Activated CD8-positive, alpha-beta memory T cell treated with anti-CD3 and anti-CD28 coated beads for 1 hour (primary cell): ENCODE results near the gene GCSH.
"Not testable (repeated sequence)": the region's sequence is repeated elsewhere in the genome, so short reads cannot be mapped to it uniquely, and the experiment has no call there.

Experiments
- DNase-seq, 2 donors: peaks; one replicate each; pipeline ENCODE4 v3.0.0-alpha.2; 2020; ENCODE audit warnings: low read depth in 1 of 2; ENCODE audit errors: extremely low read depth in 1 of 2

Gene GCSH

DNA sequence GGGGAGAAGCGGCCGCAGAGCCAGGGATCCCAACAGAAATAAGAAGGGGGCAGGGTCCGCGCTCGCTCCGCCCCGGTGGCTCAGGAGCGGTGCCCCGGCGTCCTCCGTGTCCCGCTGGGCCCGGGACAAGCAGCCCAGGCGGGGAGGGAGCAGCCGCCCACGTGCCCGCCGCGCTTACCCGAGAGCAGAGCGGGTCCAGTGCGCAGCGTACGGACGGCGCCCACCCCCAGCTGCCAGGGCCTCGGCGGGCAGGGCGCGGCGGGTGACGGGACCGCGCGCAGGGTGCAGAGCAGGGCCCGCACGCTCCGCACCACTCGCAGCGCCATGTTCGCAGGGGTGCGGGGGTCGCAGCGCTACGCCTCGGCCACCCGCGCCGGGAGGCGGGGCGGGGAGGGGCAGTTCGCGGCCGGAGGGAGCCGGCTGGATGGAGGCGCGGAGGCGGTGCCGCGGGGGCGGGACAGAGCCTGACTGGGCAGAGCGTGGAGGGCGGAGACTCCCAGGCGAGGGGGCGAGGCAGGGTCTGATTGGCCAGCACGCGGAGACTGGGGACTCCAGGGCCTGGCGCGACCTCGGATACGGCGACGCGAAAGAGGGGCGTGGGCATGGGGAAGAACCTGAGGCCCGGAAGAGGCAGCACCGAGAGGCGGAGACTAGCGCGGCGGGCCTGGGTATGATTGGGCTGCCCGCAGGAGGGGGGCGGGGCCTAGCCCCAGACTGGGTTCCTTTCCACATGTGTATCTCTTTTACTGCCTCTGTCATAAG, at the start of gene GCSH:
GCSH (minus strand) TSS at position 443 of the 762 bp plus-strand sequence; CDS start at position 326, 117 bp downstream.
- DNase-seq: peak; percentile 95 to 96

DNA sequence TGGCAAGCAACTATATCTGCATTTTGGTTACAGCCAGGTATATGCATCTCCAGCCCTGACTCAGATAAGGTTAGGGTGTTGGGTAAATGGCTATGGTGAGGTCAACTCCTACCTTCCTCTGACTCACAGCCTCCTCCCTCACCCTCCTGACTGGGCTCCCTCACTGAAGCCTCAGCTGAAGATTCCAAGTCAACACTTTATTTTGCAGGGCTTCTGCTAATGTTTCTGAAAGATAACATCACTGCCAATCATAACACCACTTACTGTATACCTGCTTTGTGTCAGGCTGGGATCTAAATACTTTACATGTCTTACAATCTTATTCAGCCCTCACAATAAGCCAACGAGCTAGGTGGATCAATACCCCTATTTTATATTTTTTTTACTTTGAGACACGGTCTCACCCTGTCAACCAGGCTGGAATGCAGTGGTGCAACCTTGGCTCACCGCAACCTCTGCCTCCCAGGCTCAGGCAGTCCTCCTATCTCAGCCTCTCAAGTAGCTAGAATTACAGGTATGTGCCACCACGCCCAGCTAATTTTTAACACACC, 47.8 kb upstream of the GCSH start:
- no peak for DNase-seq

DNA sequence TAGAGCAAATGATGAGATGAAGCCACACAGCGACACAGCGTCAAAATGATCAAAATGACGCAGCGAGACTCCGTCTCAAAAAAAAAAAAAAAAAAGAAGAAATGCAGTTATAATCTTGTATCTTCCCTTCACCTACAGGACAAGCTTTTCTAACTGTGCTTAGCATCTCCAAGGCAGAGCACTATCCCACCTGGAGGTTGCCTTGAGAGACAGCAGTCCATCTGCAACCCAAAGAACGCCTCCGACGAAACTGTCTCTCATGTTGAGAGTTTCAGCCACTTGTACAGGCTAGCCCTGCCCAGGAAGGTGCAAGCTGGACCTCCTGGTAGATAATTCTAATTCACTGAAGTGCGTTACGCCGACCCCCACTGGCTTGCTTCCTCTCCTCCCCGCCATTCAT, 46.7 kb upstream of the GCSH start:
- no peak for DNase-seq

DNA sequence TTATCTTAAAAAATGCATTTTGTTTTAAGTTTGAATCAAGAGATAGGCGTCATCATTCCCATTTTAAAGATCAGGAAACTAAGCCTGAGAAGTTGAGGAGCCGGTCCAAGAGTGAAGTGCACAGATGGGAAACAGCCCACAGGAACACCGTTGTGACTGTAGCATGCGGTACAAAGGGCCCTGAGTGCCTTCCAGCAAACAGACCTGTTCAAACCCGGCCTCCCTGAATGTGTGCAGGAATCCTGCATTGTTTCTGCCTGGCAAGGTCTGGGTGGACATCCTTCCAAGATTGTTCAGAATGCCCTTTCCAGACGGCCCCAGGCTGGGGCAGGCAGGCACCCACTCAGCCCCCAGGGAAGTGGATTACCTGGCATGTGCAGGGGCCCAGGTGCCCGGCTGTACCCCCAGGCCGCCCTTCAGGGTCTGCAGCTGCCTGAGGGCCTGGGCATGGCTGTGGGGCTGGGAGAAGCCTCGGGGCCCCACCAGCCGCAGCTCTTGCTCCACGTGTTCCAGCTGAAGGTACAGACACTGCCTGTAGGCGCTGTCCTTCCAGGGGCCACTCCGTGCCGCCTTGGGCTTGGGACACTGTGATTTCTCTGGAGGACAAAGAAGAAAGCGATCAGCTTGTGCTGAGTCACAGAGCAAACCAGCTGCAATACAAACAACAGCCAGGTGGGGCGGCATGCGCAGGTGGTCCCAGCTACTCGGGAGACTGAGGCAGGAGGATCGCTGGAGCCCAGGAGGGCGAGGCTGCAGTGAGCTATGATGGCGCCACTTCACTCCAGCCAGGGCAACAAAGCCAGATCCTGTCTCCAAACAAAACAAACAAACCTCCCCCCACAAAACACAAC, 45.0 kb upstream of the GCSH start:
- no peak for DNase-seq

DNA sequence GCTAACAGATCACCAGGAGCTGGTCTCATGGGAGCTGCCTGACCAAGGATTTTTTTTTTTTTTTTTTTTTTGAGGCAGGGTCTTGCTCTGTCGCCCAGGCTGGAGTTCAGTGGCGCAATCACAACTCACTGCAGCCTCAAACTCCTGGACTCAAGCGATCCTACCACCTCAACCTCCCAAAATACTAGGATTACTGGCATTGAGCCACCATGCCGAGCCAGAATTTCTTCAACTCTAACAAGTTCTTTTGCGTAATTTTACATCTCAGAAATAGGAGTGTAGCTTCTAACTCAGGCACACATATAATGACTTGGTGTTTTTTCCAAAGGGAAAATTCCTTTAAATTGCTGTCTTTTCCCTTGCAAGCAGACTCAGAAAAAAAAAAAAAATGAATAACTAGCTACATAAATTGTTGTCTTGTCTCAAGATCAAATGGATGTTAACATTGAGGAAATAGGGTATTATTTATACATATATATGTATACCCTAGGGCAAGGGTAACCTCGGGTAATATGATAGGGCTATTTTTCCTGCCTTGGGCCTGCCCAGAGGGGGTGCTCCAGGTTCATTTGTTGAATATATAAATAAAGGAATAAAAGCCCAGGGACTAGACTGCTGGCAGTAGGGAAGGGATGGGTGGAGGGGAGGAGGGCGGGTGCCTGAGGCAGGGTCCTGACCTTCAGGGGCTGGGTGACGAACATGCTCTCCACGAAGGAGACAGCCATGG, 42.8 kb upstream of the GCSH start:
- no peak for DNase-seq

DNA sequence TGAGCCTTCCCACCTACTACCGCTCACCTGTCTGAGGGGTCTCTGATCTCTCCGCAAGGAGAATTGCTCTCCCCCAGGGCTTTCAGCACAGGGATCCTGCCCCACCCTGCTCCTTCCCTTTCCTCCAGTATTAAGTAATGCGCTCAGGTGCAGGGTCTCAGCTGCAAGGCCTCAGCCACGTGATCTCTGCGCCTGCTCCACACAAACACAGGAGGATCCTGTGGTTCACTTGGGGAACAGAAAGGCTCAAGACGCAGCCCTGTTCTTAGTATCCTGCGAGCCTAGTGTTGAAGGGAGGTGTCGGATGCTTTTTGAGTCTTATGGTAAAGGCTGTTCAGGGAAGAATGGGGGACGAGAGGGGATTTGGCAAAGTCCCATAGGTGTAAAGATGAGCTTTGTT, 41.6 kb upstream of the GCSH start:
- no peak for DNase-seq

DNA sequence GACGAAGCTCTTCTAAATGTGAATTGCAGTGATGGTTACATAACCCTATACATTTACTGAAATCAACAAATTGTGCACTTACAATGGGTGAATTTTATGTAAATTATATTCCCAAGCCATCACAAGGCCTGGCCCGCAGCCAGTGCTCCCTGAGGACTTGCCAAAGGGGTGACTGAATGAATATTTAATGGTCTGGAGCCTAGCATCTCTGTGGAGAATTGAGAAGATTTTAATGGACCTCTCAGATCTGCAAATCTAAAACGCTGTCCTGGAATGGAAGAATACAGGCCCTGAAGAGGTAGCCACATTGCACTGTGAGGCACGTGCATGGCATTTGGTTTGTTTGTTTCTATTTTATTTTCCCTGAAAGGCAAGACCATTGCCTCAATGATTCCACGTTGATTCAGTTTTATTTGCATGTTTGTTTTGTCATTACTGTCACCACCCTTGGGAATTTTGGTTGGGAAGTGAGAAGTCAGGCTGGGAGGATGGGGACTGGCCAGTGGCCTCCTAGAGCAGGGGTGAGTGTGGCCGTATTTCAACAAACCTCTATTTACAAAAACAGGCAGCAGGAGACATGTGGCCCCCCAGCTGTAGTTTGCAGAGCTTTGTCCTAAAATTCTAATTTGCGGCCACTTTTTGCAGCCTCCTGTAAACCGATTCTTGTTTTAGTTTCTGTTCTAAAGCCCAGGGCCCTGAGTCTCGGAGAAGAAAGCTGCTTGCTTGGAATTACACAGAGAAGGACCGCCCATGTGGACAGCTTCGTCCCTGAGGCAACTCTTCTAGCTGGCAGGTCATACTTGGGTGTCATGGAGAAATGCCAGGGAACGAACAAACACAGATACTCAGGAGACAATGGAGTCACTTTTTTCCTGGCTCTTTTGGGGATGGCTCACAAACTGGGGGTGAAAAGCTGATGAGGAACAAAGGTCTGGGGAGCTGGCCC, 40.5 kb upstream of the GCSH start:
- DNase-seq: no peak

DNA sequence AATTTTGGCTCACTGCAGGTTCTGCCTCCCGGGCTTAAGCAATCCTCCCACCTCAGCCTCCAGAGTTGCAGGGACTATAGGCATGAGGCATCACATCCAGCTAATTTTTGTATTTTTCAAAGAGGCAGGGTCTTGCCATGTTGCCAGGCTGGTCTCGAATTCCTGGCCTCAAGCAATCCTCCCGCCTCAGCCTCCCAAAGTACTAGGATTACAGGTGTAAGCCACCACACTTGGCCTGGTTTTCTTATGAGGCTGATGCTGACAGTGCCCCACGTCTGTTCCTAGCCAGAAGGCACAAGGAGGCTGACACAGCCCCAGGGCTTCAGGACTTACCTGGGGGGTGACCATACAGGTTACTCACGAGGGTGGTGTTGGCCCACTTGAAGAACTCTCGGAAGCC, 33.9 kb upstream of the GCSH start:
- DNase-seq: no peak

DNA sequence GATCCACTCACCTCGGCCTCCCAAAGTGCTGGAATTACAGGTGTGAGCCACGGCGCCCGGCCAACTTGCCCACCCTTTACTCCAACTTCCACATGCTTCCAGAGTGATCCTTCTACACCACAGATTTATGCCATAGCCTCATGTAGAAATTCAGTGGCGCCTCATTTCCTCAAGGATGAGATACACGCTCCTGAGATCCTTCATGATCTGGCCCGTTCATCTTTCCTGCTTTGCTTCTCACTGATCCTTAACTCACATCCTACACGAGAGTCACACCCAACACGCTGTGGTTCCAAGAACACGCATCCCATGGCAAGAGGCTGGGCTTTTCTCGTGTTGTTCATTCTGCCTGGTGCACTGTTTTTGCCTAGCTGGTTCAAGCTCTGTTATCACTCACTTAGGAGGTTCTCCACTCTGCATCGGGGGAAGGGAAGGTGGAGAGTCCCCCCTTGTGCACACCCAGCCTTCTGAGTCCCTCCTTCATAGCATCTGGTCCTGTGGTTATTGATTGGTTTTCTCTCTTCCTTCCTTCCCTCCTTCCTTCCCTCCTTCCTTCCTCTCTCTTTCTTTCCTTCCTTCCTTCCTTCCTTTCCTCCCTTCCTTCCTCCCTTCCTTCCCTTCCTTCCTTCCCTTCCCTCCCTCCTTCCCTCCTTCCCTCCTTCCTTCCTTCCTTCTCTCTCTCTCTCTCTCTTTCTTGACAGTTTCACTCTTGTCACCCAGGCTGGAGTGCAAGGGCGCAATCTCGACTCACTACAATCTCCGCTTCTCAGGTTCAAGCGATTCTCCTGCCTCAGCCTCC, 32.7 kb upstream of the GCSH start:
- no peak for DNase-seq

DNA sequence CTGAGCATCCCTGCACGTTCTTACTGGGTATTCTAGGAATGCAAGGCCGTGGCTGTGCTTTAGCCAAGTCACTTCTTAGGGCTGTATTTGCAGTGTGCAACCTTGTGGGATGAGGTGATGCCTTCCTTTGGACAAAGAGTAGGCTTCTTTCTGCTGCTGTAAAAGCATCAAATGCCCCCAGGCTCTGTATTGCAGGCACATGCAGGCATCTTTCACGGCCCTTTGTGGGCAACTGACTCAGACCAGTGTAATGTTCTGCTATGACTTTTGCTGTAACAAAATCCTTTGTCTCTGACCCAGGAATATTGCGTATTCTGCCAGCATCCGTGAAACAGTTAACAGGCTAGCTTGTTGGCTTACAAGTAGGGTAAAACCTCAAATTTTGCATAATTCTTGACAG, 30.9 kb upstream of the GCSH start:
- DNase-seq: no peak

DNA sequence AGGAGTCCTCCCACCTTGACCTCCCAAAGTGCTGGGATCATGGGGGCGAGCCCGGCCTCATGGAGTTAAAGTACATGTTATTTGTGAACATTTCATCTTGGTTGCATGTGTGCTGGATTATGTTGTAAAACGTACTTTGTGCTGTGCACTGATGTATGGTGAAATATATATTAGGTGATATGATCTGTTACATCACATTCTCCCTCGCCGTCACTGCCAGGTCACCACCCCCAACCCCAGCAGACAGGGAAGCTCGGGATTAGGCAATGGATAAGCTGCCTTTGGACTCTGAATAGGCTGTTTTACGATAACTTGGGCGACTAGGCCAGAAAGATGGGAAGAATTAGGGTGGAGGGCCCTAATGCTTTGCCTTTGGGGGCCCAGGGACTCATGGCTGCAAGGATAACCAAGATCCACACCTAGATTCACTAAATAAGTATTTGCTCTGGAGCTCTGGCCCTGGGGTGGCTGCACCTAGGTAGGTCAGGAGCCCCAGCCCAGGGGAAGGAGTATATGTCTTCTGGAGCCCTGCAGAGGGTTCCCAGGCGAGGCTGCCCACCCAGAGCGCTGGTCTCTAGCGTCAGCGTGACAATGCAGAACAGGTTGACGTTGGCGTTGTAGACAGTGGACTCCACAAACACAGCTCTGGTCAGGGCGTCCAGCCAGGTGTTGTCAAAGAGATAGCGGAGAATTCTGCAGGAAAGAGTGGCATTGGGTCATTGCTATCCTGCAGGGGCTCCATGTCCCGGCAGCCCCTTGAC, 27.1 kb upstream of the GCSH start:
- no peak for DNase-seq

DNA sequence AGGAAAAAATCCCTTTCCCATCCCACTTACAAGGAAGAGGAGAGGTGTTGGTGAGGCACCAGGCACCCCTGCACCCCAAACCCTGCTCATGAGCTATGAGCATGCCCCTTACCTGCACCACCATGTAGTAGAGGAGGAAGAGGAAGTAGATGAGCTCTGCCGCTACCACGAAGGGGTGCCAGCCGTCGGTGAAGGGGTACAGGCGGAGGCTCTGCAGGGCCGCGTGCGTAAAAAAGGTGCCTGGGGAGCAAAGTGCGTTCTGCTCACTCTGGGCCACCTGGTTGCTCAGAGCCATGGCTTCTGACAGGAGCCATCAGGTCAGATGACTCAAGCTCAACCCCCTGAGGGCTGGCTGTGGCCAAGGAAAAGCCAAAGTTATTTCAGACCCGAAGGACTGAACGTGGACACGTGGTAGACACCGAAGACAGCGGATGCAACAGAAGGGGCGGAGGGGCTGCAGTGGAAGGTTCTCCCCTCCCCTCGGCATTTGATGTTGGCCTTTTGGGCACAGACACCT, 25.3 kb upstream of the GCSH start:
- no peak for DNase-seq

DNA sequence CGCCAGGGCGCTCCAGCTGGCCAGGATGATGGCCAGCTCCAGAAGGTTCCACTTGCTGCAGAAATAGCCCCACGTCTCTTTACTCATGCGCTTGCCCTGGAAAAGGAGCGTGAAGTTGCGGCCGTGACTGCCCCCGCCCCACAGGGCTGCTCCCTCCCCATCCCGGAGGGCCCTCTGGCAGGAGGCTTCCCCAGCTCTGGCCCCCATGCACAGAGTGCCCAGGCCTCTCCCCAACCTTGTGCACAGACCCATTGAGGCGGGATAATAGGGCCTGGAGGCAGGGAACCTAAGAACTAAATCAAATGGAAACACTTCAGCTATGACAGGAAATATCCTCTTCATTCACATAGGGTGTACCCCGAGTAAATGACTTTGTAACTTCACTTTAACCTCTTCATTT, 21.2 kb upstream of the GCSH start:
- DNase-seq: no peak

DNA sequence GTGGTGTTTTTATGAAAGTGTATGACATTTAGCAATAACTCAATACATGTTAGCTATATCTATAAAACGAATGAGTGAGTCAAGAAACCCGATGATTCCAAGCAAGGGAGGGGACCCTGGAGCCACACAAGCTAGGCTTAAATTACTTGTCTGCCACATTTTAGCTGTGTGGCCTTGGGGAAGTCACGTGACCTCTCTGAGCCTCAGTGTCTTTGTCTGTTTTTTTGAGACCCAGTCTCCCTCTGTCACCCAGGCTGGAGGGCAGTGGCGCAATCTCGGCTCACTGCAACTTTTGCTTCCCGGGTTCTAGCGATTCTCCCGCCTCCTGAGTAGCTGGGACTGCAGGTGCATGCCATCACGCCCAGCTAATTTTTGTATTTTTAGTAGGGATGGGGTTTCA, 20.1 kb upstream of the GCSH start:
- no peak for DNase-seq

DNA sequence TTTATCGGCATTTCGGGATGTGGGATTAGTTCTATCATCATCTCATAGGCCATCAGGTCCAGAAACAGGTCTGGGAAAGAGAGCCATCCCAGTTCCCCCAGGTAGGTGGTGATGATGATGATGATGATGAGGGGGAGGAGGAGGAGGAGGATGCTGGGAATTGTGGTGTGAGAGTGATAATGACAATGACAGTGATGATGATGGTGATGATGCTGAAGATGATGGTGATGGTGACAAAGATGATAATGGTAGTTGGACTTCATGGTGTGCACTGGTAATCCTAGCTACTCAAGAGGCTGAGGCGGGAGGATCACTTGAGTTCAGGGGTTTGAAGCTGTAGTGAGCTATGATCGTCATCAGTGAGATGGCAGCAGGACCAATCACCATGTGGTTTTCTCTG, 16.3 kb upstream of the GCSH start:
- no peak for DNase-seq

DNA sequence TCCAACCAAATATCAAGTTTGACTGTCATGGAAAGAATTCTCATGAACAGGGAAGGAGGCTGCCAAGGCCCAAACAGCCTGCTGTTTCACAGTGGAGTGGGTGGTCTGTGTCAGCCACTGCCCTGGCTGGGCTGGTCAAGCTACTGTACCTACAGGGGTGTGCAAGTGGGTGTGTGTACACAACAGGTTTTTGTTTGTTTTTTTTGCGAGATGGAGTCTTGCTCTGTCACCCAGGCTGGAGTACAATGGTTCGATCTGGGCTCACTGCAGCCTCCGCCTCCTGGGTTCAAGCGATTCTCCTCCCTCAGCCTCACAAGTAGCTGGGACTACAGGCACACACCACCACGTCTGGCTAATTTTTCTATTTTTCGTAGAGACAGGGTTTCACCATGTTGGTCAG, 13.1 kb upstream of the GCSH start:
- DNase-seq: not testable (repeated sequence)

DNA sequence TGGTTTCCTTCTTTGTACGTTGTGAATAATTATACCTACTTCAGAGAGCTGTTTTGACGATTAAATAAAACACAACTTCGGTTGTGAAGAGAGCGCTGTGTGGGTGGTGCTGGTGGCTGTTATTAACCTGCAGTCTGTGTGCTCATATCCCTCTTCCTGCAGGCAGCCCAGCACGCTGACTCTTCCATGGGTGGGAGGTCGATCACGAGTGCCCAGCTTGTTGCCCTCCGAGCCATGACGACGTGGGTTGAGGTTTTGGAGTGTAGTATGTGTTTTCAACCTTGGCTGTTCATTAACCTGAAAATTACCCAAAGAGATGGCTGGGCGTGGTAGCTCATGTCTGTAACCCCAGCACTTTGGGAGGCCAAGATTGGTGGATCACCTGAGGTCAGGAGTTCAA, 11.3 kb upstream of the GCSH start:
- DNase-seq: no peak

DNA sequence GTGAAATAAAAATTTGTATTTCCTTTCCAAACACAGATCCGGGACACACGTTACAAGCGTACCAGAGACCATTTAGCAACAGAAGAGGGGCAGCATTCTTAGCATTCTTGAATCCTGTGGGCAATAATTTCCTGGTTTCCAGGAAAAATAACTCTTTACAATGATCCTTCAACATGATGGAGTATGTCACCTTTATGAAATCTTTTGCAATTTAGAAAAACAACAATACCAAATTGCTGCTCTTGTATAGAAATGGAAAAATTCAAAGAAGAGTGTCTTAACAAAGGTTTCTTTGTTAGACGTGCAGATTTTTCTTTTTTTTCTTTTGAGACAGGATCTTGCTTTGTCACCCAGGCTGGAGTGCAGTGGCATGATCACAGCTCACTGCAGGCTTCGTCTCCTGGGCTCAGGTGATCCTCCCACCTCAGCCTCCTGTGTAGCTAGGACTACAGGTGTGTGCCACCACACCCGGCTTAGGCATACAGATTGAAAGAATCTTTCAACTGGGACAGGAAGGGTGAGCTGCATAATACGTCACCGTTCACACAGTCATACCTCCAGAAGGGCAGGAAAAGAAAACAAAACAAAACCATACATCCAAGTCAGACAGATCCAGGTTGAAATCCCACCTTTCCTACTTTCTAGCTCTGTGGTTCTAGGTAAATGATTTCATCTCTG, 10.8 kb upstream of the GCSH start:
- no peak for DNase-seq
